Activated T-cell treated with anti-CD3 and anti-CD28 coated beads, Interleukin-2, amount 50 U/mL, for 24 hours (primary cell): ENCODE data around the gene ADGRL3.

Experiments
- DNase-seq: peaks from one replicate; pipeline ENCODE4 v3.0.0-alpha.2; 2020
- H3K27ac Mint-ChIP-seq: 2 replicates; pipeline ENCODE4 v1.8.0; 2020; ENCODE audit warnings: mild to moderate bottlenecking, mixed read lengths
- H3K27me3 Mint-ChIP-seq: 2 replicates; pipeline ENCODE4 v1.8.0; 2020; ENCODE audit warnings: mixed read lengths
- H3K36me3 Mint-ChIP-seq: 2 replicates; pipeline ENCODE4 v1.8.0; 2020; ENCODE audit warnings: low read depth, mixed read lengths
- H3K4me1 Mint-ChIP-seq: 2 replicates; pipeline ENCODE4 v1.8.0; 2020; ENCODE audit warnings: low read depth, mixed read lengths
- H3K4me3 Mint-ChIP-seq: 2 replicates; pipeline ENCODE4 v1.8.0; 2020; ENCODE audit warnings: mild to moderate bottlenecking, moderate library complexity, mixed read lengths
- H3K9me3 Mint-ChIP-seq: 2 replicates; pipeline ENCODE4 v1.8.0; 2020; ENCODE audit warnings: mixed read lengths

The ADGRL3 gene

GRCh38 chr4:61783050-61783449, 582.9 kb downstream of the ADGRL3 start:
- DNase-seq = no peak
- H3K9me3 Mint-ChIP-seq = peaks cover 8% of the 10 kb centered on the region
- H3K27me3 Mint-ChIP-seq = no peaks in the 10 kb centered on the region
- no peaks in the 10 kb centered on the region for H3K36me3 Mint-ChIP-seq
- no peaks in the 10 kb centered on the region for H3K4me1 Mint-ChIP-seq
- H3K4me3 Mint-ChIP-seq = no peak overlapping the region
- no peak overlapping the region for H3K27ac Mint-ChIP-seq

- Mint-ChIP-seq H3K4me3 (no peak overlapping the region), H3K4me1 (no peaks in the 10 kb centered on the region), H3K27ac (no peak overlapping the region), H3K36me3 (no peaks in the 10 kb centered on the region), H3K27me3 (no peaks in the 10 kb centered on the region), H3K9me3 (peaks cover 4% of the 10 kb centered on the region)
- no peak for DNase-seq
These were observed 585.6 kb downstream of the ADGRL3 start for GRCh38 chr4:61785761-61786160.

DNA sequence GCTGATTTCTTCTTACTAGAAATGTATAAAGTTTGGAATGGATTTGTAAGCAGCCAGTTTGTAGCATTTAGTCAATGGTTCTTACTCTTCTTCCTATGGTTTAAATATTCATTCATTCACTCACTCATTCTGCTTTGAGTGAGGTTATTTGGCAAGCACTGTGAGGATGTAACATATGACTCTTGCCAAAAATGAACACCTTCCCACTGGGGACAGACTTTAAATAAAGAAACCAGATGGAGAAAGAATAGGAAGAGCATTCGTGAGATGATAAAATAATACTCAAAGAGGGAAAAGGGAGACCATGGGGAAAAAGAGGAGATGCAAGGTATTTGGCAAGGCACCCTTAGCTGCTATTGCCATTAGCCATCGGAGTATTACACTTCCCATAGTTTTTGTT, 586.1 kb downstream of the ADGRL3 start:
- Mint-ChIP-seq H3K27me3 (no peaks in the 10 kb centered on the region), H3K9me3 (peaks cover 7% of the 10 kb centered on the region), H3K4me1 (no peaks in the 10 kb centered on the region), H3K36me3 (no peaks in the 10 kb centered on the region), H3K4me3 (no peak overlapping the region), H3K27ac (no peak overlapping the region)
- DNase-seq = no peak

GRCh38 chr4:61795998-61796397, 595.9 kb downstream of the ADGRL3 start:
- peaks cover 11% of the 10 kb centered on the region for H3K9me3 Mint-ChIP-seq
- no peaks in the 10 kb centered on the region for H3K36me3 Mint-ChIP-seq
- no peak overlapping the region for H3K27ac Mint-ChIP-seq
- H3K27me3 Mint-ChIP-seq = no peaks in the 10 kb centered on the region
- no peaks in the 10 kb centered on the region for H3K4me1 Mint-ChIP-seq
- DNase-seq = no peak
- no peak overlapping the region for H3K4me3 Mint-ChIP-seq

- Mint-ChIP-seq H3K27ac (no peak overlapping the region), H3K27me3 (no peaks in the 10 kb centered on the region), H3K9me3 (peaks cover 8% of the 10 kb centered on the region), H3K4me3 (no peak overlapping the region), H3K4me1 (no peaks in the 10 kb centered on the region), H3K36me3 (no peaks in the 10 kb centered on the region)
- DNase-seq = no peak
These were observed 599.7 kb downstream of the ADGRL3 start for GRCh38 chr4:61799794-61800193.

DNA sequence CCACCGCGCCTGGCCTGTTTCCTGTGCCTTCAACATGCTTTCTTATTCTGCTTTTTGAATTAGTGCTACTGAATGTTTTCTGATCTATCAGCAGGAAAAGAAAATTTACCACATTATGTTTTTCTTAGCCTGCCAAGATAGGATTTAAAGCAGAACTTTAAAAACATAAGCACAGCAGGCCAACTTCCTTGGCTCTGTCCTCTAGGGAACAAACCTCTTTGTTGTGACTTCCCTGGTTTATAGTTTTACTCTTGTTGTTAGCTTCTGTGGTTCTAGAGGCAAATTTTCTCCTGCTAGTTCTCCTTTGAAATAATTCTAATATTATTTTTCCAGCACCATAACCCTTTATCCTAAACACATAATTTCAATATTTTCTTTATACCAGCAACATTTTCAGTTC, 605.1 kb downstream of the ADGRL3 start:
- Mint-ChIP-seq H3K4me3 (no peak overlapping the region), H3K9me3 (peaks cover 15% of the 10 kb centered on the region), H3K27ac (no peak overlapping the region), H3K36me3 (no peaks in the 10 kb centered on the region), H3K4me1 (no peaks in the 10 kb centered on the region), H3K27me3 (no peaks in the 10 kb centered on the region)
- no peak for DNase-seq

DNA sequence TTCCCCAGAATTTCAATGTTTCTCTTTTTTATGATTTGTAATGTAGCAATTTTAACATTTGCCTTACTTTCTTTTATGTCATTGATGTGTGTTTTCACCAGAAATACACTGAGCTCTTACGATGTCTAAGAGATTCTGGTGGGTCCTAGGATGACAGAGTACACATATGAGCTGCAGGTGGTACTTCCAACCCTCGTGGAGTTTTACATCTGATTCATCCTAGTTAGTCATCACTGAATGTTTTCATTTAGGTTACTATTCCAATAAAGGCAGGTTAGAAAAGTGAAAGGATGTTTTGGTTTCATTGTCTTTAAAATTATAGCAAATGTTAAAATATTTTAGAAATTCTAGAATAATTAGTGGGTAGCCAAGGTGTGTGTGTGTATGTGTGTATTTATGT, 605.9 kb downstream of the ADGRL3 start:
- Mint-ChIP-seq H3K4me1 (no peaks in the 10 kb centered on the region), H3K27me3 (no peaks in the 10 kb centered on the region), H3K9me3 (peaks cover 20% of the 10 kb centered on the region), H3K4me3 (no peak overlapping the region), H3K27ac (no peak overlapping the region), H3K36me3 (no peaks in the 10 kb centered on the region)
- no peak for DNase-seq

DNA sequence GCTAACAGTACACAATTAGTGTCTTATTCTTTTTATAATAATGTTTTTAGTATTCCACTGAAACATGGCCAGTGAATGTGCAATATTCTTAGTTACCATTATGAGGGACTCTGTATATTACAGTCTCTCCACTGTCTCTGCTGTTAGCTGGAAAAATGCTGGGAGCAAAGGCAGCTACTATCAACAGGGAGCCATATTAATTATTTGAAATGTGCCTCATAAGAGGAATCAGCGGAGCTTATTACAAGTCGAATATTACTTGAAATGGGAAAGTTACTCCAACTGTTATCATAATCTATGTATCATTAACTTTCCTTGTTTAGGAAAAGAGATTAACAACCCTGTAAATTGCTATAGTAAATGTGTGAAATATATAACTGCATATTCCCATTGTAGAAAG, 612.0 kb downstream of the ADGRL3 start:
- Mint-ChIP-seq H3K27ac (no peak overlapping the region), H3K4me1 (no peaks in the 10 kb centered on the region), H3K9me3 (peaks cover 17% of the 10 kb centered on the region), H3K27me3 (no peaks in the 10 kb centered on the region), H3K36me3 (no peaks in the 10 kb centered on the region), H3K4me3 (no peak overlapping the region)
- DNase-seq = no peak

- no peak overlapping the region for H3K27ac Mint-ChIP-seq
- DNase-seq = no peak
- no peak overlapping the region for H3K4me3 Mint-ChIP-seq
- H3K36me3 Mint-ChIP-seq = no peaks in the 10 kb centered on the region
- H3K9me3 Mint-ChIP-seq = peaks cover 12% of the 10 kb centered on the region
- H3K27me3 Mint-ChIP-seq = no peaks in the 10 kb centered on the region
- no peaks in the 10 kb centered on the region for H3K4me1 Mint-ChIP-seq
These were observed 616.9 kb downstream of the ADGRL3 start for GRCh38 chr4:61817071-61817470.

DNA sequence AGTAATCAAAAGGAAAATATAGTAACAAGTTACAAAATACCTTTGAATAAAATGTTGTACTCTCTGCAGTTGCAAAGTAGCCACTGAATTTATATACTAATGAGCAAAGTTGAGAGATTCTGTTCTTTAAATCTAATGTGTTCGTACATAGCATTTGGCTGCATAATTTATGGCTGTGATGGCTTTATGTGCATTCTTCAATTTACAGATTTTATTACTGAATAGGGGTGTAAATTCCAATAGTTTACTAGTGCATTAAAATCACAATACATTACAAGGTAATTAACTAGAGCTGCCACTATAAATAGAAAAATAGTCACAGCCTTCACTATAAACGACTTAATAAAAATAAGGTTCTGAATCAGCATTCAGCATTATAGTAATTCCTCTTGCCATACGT, 620.0 kb downstream of the ADGRL3 start:
- no peak for DNase-seq

GRCh38 chr4:61824454-61824853, 624.3 kb downstream of the ADGRL3 start:
- Mint-ChIP-seq H3K4me1 (no peaks in the 10 kb centered on the region), H3K36me3 (no peaks in the 10 kb centered on the region), H3K4me3 (no peak overlapping the region), H3K27ac (no peak overlapping the region), H3K9me3 (peaks cover 17% of the 10 kb centered on the region), H3K27me3 (no peaks in the 10 kb centered on the region)
- DNase-seq = no peak

More for the DNA sequence above, 620.0 kb downstream of the ADGRL3 start:
- H3K36me3 Mint-ChIP-seq = no peaks in the 10 kb centered on the region
- H3K4me1 Mint-ChIP-seq = no peaks in the 10 kb centered on the region
- no peak overlapping the region for H3K27ac Mint-ChIP-seq
- peaks cover 15% of the 10 kb centered on the region for H3K9me3 Mint-ChIP-seq
- H3K4me3 Mint-ChIP-seq = no peak overlapping the region
- H3K27me3 Mint-ChIP-seq = no peaks in the 10 kb centered on the region

DNA sequence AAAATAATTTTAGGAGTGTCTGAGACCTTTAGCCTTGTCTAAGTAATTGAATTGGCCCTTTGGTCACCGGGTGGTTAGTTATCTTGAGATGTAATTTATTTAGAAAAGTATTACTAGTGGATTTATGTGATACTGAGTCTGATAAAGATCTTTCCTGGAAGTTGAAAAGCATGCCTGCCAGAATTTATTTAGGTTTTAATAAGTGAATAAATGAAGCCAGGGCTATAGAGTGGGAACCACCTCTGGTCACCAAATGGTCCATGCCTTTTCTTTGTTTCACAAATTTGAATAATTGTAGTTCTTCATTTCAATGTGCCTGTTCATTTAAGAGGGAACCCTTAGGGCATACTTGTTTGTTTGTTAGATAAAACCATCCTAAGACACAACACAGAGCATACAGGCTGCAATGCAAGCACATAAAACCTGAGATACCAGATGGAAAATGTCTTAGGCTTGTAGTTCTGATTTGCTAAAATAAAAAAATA, 627.8 kb downstream of the ADGRL3 start:
- DNase-seq = no peak
- peaks cover 13% of the 10 kb centered on the region for H3K9me3 Mint-ChIP-seq
- no peak overlapping the region for H3K4me3 Mint-ChIP-seq
- H3K27ac Mint-ChIP-seq = no peak overlapping the region
- no peaks in the 10 kb centered on the region for H3K27me3 Mint-ChIP-seq
- H3K4me1 Mint-ChIP-seq = no peaks in the 10 kb centered on the region
- no peaks in the 10 kb centered on the region for H3K36me3 Mint-ChIP-seq

- H3K27ac Mint-ChIP-seq = no peak overlapping the region
- H3K36me3 Mint-ChIP-seq = no peaks in the 10 kb centered on the region
- DNase-seq = no peak
- no peaks in the 10 kb centered on the region for H3K27me3 Mint-ChIP-seq
- H3K4me3 Mint-ChIP-seq = no peak overlapping the region
- H3K4me1 Mint-ChIP-seq = no peaks in the 10 kb centered on the region
- peaks cover 15% of the 10 kb centered on the region for H3K9me3 Mint-ChIP-seq
These were observed 628.8 kb downstream of the ADGRL3 start for GRCh38 chr4:61828960-61829359.

DNA sequence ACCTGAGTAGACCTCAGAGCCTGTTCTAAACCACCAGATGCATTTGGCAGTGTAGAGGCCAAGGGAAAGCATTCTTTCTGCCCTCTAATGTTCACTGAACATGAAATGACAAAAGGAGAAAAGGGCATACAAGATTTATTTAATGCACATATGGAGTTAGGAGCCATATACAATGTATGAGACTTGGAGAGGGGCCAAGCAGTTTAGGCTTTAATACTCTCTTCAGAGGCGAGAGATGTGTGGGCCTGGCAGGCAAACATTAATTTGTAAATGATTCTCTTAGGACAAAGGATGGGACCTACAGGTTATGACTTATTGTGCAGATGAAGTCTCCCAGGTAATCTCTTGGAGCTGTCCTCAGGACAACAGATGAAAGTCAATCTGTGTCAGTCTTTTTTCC, 631.9 kb downstream of the ADGRL3 start:
- Mint-ChIP-seq H3K27me3 (no peaks in the 10 kb centered on the region), H3K4me3 (no peak overlapping the region), H3K27ac (no peak overlapping the region), H3K4me1 (no peaks in the 10 kb centered on the region), H3K36me3 (no peaks in the 10 kb centered on the region), H3K9me3 (peaks cover 18% of the 10 kb centered on the region)
- no peak for DNase-seq

DNA sequence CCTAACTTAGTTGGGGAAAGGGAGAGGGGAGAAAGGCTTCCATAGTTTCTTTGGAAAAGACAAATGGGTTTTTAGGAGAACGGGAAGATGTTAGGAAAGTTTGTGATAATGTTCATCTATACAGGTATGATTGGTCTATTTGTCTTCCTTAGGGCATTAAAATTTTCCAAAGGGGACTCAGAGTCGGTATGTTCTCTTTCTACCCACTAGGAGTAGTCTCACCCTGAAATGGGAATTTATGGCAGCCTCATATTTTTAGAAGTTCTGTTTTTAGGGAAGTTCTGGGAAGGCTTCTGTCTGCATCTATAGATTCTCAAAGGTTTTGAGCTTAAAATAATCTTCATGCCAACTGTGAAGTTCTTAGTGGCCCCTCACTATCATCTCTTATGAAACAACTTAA, 637.3 kb downstream of the ADGRL3 start:
- Mint-ChIP-seq H3K27me3 (no peaks in the 10 kb centered on the region), H3K4me3 (no peak overlapping the region), H3K27ac (no peak overlapping the region), H3K4me1 (no peaks in the 10 kb centered on the region), H3K9me3 (peaks cover 12% of the 10 kb centered on the region), H3K36me3 (no peaks in the 10 kb centered on the region)
- no peak for DNase-seq

- Mint-ChIP-seq H3K4me1 (no peaks in the 10 kb centered on the region), H3K9me3 (peaks cover 11% of the 10 kb centered on the region), H3K4me3 (no peak overlapping the region), H3K27me3 (no peaks in the 10 kb centered on the region), H3K36me3 (no peaks in the 10 kb centered on the region), H3K27ac (no peak overlapping the region)
- no peak for DNase-seq
These were observed 637.9 kb downstream of the ADGRL3 start for GRCh38 chr4:61838072-61838471.
